ENCODE data around the gene MAP2K5.

DNA sequence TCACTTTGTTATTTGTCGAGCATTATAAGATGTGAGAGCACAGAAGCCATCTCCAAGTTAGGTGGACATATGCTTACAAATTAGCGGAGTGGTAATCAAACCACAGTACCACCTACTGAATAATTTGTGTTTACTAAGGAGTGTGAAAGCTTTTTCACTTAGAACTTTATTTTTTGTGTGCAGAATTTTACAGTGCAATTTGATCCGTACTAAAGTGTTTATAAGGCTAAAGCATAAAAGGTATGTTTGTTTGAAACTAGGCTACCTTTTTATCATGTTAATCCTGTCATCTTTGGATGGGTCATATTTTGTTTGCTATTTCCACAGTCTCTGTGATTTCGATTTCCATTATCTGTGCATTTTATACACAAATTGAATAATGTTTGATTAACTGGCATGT lies 37.5 kb downstream of the MAP2K5 start:
- TF ChIP-seq, protein P1, sequence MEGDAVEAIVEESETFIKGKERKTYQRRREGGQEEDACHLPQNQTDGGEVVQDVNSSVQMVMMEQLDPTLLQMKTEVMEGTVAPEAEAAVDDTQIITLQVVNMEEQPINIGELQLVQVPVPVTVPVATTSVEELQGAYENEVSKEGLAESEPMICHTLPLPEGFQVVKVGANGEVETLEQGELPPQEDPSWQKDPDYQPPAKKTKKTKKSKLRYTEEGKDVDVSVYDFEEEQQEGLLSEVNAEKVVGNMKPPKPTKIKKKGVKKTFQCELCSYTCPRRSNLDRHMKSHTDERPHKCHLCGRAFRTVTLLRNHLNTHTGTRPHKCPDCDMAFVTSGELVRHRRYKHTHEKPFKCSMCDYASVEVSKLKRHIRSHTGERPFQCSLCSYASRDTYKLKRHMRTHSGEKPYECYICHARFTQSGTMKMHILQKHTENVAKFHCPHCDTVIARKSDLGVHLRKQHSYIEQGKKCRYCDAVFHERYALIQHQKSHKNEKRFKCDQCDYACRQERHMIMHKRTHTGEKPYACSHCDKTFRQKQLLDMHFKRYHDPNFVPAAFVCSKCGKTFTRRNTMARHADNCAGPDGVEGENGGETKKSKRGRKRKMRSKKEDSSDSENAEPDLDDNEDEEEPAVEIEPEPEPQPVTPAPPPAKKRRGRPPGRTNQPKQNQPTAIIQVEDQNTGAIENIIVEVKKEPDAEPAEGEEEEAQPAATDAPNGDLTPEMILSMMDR (conservative IDR thresholded peaks at IDR 0.05 in 1 of 2, IDR thresholded peaks at IDR 0.05 in 1 of 2; ENCODE audit: extremely low read depth in 1 of 2, insufficient read depth in 1 of 2, low read depth in 1 of 2, low read length in 2 of 2), result no peak
- no peak for TF ChIP-seq EZH2 (IDR thresholded peaks at IDR 0.05; ENCODE audit: borderline replicate concordance, low read length)
